A172 (cell line): ENCODE results near the gene NFIB. TPM values are rescaled to one million over a fixed set of nuclear protein-coding genes. Genes with fewer than 3 reads are reported as not detected.

Experiments
- DNase-seq: peaks from one replicate; pipeline ENCODE4 v3.0.0-alpha.2; 2015; ENCODE audit warnings: low spot score
- total RNA-seq: library from RNA; depleted of rRNA; stranded (reverse); fragments of >200 nt; shearing (Covaris generic); gene quantifications from 2 replicates; pipeline ENCODE4 v1.2.3, GENCODE V29; 2014

The NFIB gene
- total RNA-seq, 1 experiment from 2014 or later, result 4.7 TPM

GRCh38 chr9:14077672-14078071 is 236.3 kb downstream of the NFIB start:
- no peak for DNase-seq

GRCh38 chr9:14075218-14075617 is 238.7 kb downstream of the NFIB start:
- DNase-seq, result no peak

- no peak for DNase-seq
These were observed 241.1 kb downstream of the NFIB start for GRCh38 chr9:14072850-14073249.

- DNase-seq, result no peak
These were observed 242.5 kb downstream of the NFIB start for GRCh38 chr9:14071484-14071883.

GRCh38 chr9:14068690-14069089 is 245.3 kb downstream of the NFIB start:
- DNase-seq, result no peak

GRCh38 chr9:14066831-14067230 is 247.1 kb downstream of the NFIB start:
- no peak for DNase-seq

- no peak for DNase-seq
These were observed 247.9 kb downstream of the NFIB start for GRCh38 chr9:14066032-14066431.

- no peak for DNase-seq
These were observed 249.0 kb downstream of the NFIB start for GRCh38 chr9:14064940-14065339.

GRCh38 chr9:14063756-14064155 is 250.2 kb downstream of the NFIB start:
- no peak for DNase-seq

GRCh38 chr9:14062586-14063221 is 251.2 kb downstream of the NFIB start:
- no peak for DNase-seq

- no peak for DNase-seq
These were observed 251.9 kb downstream of the NFIB start for GRCh38 chr9:14061936-14062585.

- DNase-seq, result no peak
These were observed 255.6 kb downstream of the NFIB start for GRCh38 chr9:14058325-14058688.

- DNase-seq, result no peak
These were observed 256.3 kb downstream of the NFIB start for GRCh38 chr9:14057368-14058324.

GRCh38 chr9:14056316-14056861 is 257.6 kb downstream of the NFIB start:
- DNase-seq, result no peak

- DNase-seq, result no peak
These were observed 259.8 kb downstream of the NFIB start for GRCh38 chr9:14054096-14054495.

GRCh38 chr9:14052359-14052758 is 261.6 kb downstream of the NFIB start:
- DNase-seq, result no peak

- no peak for DNase-seq
These were observed 262.5 kb downstream of the NFIB start for GRCh38 chr9:14051419-14051818.

GRCh38 chr9:14043483-14043882 is 270.5 kb downstream of the NFIB start:
- no peak for DNase-seq

- no peak for DNase-seq
These were observed 276.6 kb downstream of the NFIB start for GRCh38 chr9:14037331-14037730.

GRCh38 chr9:14033067-14033466 is 280.9 kb downstream of the NFIB start:
- DNase-seq, result no peak
